COLO829 (cell line): Measurements from ENCODE around the gene PCYT1B.
"Not testable (repeated sequence)": the region's sequence is repeated elsewhere in the genome, so short reads cannot be mapped to it uniquely, and the experiment has no call there.

Experiments
- DNase-seq: peaks from one replicate; pipeline ENCODE4 v3.0.0; 2012; ENCODE audit warnings: low spot score

Gene PCYT1B

GRCh38 chrX:24646006-24646405, 1.1 kb downstream of the PCYT1B start:
- no peak for DNase-seq

GRCh38 chrX:24643116-24643515, 4.0 kb downstream of the PCYT1B start:
- no peak for DNase-seq

- DNase-seq = no peak
These were observed 17.4 kb downstream of the PCYT1B start for GRCh38 chrX:24629701-24630100.

- peak; percentile 11 for DNase-seq
These were observed 27.5 kb downstream of the PCYT1B start for GRCh38 chrX:24619647-24620046.

GRCh38 chrX:24610516-24610915, 36.6 kb downstream of the PCYT1B start:
- DNase-seq = no peak

GRCh38 chrX:24607616-24608015, 39.5 kb downstream of the PCYT1B start:
- DNase-seq = no peak

- DNase-seq = not testable (repeated sequence)
These were observed 41.2 kb downstream of the PCYT1B start for GRCh38 chrX:24605941-24606340.

- DNase-seq = no peak
These were observed 44.0 kb downstream of the PCYT1B start for GRCh38 chrX:24603191-24603590.

- DNase-seq = no peak
These were observed 45.3 kb downstream of the PCYT1B start for GRCh38 chrX:24601858-24602257.

GRCh38 chrX:24594501-24594900, 52.6 kb downstream of the PCYT1B start:
- DNase-seq = no peak

GRCh38 chrX:24590111-24590510, 57.0 kb downstream of the PCYT1B start:
- no peak for DNase-seq

GRCh38 chrX:24577091-24577490, 70.1 kb downstream of the PCYT1B start:
- no peak for DNase-seq

- DNase-seq = no peak
These were observed 71.7 kb downstream of the PCYT1B start for GRCh38 chrX:24575496-24575895.

- no peak for DNase-seq
These were observed 72.4 kb downstream of the PCYT1B start for GRCh38 chrX:24574743-24575142.

GRCh38 chrX:24567169-24567568, 80.0 kb downstream of the PCYT1B start:
- no peak for DNase-seq

- DNase-seq = no peak
These were observed 80.9 kb downstream of the PCYT1B start for GRCh38 chrX:24566240-24566639.

- DNase-seq = no peak
These were observed 83.7 kb downstream of the PCYT1B start for GRCh38 chrX:24563291-24564010.

GRCh38 chrX:24561121-24561520, 86.0 kb downstream of the PCYT1B start:
- peak; percentile 20 for DNase-seq

GRCh38 chrX:24553011-24553410, 94.1 kb downstream of the PCYT1B start:
- no peak for DNase-seq

GRCh38 chrX:24550166-24550565, 97.0 kb downstream of the PCYT1B start:
- no peak for DNase-seq

- DNase-seq = no peak
These were observed 99.2 kb downstream of the PCYT1B start for GRCh38 chrX:24547961-24548360.

- DNase-seq = no peak
These were observed 104.4 kb downstream of the PCYT1B start for GRCh38 chrX:24542756-24543155.

- no peak for DNase-seq
These were observed 110.6 kb downstream of the PCYT1B start for GRCh38 chrX:24536551-24536950.

GRCh38 chrX:24528605-24529004, 118.5 kb downstream of the PCYT1B start:
- peak; percentile 10 for DNase-seq
